Natural killer cell (primary cell): ENCODE results near the gene IFI35. TPM values are rescaled to one million over a fixed set of nuclear protein-coding genes. Genes with fewer than 3 reads are reported as not detected.
A peak's percentile ranks its signal among the peaks of the same experiment; 100 is the strongest.

ENCODE experiments used
- ATAC-seq, 3 donors: fragments of 150-1000 bp in 2 of 3; fragments of 200-7000 bp in 1 of 3; cut with Tn5 transposase; 1 replicate in 1 of 3; 2 replicates in 2 of 3; pipeline ENCODE4 v1.10.0; 2021; ENCODE audit warnings: mild to moderate bottlenecking in 2 of 3, moderate library complexity in 2 of 3
- DNase-seq, 2 donors: peaks; one replicate each; pipeline versions ENCODE4 v3.0.0 to v3.0.0-alpha.2; 2013 to 2021; ENCODE audit warnings: mixed read lengths in 1 of 2
- H3K27ac ChIP-seq: one replicate; pipeline ENCODE4 v1.5.1; 2013; ENCODE audit warnings: mild to moderate bottlenecking, low read length
- H3K27me3 ChIP-seq: one replicate; pipeline ENCODE4 v1.6.1; 2013; ENCODE audit warnings: low read length; ENCODE audit not compliant: control insufficient read depth, insufficient read depth
- H3K36me3 ChIP-seq: one replicate; pipeline ENCODE4 v1.6.1; 2013; ENCODE audit warnings: low read length; ENCODE audit not compliant: control insufficient read depth, insufficient read depth
- H3K4me1 ChIP-seq: one replicate; pipeline ENCODE4 v1.6.1; 2013; ENCODE audit warnings: low read length; ENCODE audit not compliant: control insufficient read depth, insufficient read depth
- H3K4me3 ChIP-seq: one replicate; pipeline ENCODE4 v1.5.1; 2013; ENCODE audit warnings: low read length
- H3K9me3 ChIP-seq: one replicate; pipeline ENCODE4 v1.6.1; 2013; ENCODE audit warnings: low read length; ENCODE audit not compliant: control insufficient read depth, insufficient read depth
- H3K27ac Mint-ChIP-seq, 2 donors: one replicate each; pipeline ENCODE4 v1.8.0; 2022; ENCODE audit warnings: mild to moderate bottlenecking in 2 of 2, mixed read lengths in 2 of 2, moderate library complexity in 1 of 2
- H3K27me3 Mint-ChIP-seq, 2 donors: one replicate each; pipeline ENCODE4 v1.8.0; 2022; ENCODE audit warnings: low read depth in 2 of 2, mixed read lengths in 2 of 2
- H3K36me3 Mint-ChIP-seq: one replicate; pipeline ENCODE4 v1.8.0; 2022; ENCODE audit warnings: mixed read lengths
- H3K4me1 Mint-ChIP-seq, 2 donors: one replicate each; pipeline ENCODE4 v1.8.0; 2022; ENCODE audit warnings: mixed read lengths in 2 of 2
- H3K4me3 Mint-ChIP-seq: one replicate; pipeline ENCODE4 v1.8.0; 2022; ENCODE audit warnings: mild to moderate bottlenecking, moderate library complexity, mixed read lengths
- H3K9me3 Mint-ChIP-seq, 2 donors: one replicate each; pipeline ENCODE4 v1.8.0; 2022; ENCODE audit warnings: mixed read lengths in 2 of 2
- WGBS: methylation state at CpG from one replicate; pipeline ENCODE4 v1.1.7; 2013; ENCODE audit warnings: missing lambda C conversion rate; ENCODE audit not compliant: insufficient coverage; 5-methylcytosine and 5-hydroxymethylcytosine counted together
- intact Hi-C: fragments of 100-400 bp; cut with micrococcal nuclease; formaldehyde crosslinking; loops from one replicate; pipeline ENCODE4 v1.14.2; 2022
- total RNA-seq, 4 donors: library from RNA; stranded (reverse); fragments of 120-200 nt in 1 of 4; gene quantifications; one replicate each; pipeline versions ENCODE4 v1.2.3 to v1.2.4, GENCODE V29; 2013 to 2022
- TF ChIP-seq, protein P1 (sequence below): fragments of 200-600 bp; IDR thresholded peaks from one replicate; pipeline ENCODE4 v1.8.0; 2022; ENCODE audit warnings: antibody characterized with exemption

IFI35 gene
- total RNA-seq, 3 donors from 2014 or later (not counting 1 experiment from before 2014, with no cell fraction given) = 50.0 to 66.8 (median 59.4) TPM

DNA sequence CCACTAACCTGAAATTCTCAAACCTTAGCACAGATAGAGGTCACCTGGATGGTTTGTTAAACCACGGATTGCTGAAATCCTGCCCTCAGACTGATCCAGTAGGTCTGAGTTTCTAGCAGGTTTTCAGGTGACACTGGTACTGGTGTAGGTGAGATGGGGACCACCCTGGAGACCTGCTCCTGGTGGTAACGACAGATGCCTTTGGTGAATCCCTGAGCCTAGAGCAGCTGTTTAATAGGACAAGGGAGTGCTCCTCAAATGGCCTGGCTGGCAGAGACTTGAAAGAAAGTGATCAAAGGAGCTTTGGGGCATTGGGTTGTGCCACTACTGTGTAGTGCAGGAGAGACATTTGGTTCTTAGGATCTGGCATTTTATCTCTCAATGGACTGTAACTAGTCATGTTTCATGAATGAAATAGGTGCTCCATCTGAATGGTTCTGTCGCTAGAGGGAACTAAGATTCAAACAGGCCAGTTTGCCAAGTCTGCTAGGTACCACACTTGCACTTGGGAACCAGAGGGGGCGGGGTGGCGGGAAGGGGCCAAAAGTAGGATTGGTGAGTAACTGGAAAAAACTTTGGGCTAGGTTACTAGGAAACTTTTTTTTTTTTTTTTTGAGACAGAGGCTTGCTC lies 2.9 kb upstream of the IFI35 start:
- no peak for DNase-seq
- intact Hi-C loops = no loop called here
- no peak overlapping the region for H3K4me3 Mint-ChIP-seq

DNA sequence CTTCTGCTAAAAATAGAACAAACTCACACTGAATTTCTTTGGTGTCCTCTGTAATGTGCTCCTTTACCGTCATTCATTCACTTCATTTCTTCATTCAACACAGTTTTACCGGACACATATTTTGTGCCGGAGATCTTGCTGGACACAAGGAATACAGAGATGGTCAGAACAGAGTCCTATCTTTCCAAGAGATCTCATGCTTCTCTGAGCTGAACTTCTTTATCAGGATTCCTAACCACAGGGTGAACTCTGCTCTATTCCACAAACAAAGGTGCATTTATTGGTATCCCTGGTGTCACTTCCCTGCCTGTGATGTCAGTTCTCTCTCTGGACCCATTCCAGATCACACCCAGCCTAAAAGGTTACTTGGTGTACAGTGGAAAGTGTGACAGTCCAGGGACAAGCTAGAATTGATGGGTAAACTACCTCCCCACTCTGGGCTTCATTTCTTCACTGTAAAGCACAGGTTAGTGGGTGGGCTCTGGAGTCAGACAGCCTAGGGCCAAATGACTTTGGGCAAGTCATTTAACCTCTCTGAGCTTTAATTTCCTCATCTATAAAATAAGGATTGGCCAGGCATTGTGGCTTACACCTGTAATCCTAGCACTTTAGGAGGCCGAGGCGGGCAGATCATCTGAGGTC lies 4.2 kb downstream of the IFI35 start:
- Histone ChIP-seq H3K27ac (no peak overlapping the region), H3K4me1 (peaks cover 22% of the 10 kb centered on the region), H3K4me3 (no peak overlapping the region), H3K27me3 (no peaks in the 10 kb centered on the region), H3K9me3 (no peaks in the 10 kb centered on the region), H3K36me3 (peaks cover 29% of the 10 kb centered on the region)
- TF ChIP-seq, protein P1, sequence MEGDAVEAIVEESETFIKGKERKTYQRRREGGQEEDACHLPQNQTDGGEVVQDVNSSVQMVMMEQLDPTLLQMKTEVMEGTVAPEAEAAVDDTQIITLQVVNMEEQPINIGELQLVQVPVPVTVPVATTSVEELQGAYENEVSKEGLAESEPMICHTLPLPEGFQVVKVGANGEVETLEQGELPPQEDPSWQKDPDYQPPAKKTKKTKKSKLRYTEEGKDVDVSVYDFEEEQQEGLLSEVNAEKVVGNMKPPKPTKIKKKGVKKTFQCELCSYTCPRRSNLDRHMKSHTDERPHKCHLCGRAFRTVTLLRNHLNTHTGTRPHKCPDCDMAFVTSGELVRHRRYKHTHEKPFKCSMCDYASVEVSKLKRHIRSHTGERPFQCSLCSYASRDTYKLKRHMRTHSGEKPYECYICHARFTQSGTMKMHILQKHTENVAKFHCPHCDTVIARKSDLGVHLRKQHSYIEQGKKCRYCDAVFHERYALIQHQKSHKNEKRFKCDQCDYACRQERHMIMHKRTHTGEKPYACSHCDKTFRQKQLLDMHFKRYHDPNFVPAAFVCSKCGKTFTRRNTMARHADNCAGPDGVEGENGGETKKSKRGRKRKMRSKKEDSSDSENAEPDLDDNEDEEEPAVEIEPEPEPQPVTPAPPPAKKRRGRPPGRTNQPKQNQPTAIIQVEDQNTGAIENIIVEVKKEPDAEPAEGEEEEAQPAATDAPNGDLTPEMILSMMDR = no peak
- no peak overlapping the region for H3K4me3 Mint-ChIP-seq
- peaks cover 14 to 27% of the 10 kb centered on the region in 2 donors for H3K4me1 Mint-ChIP-seq
- H3K9me3 Mint-ChIP-seq = no peaks in the 10 kb centered on the region
- ATAC-seq (no peak), DNase-seq (no peak)
- intact Hi-C loops = no loop called here
- peak overlapping the region; percentile 6 to 37 for H3K27ac Mint-ChIP-seq
- H3K36me3 Mint-ChIP-seq = no peaks in the 10 kb centered on the region
- 98% methylated on average over 5 of the region's 5 CpGs for WGBS
- no peaks in the 10 kb centered on the region for H3K27me3 Mint-ChIP-seq

More for the DNA sequence above, 2.9 kb upstream of the IFI35 start:
- peak overlapping the region in 1 of 2 donors; percentile 38 for H3K27ac Mint-ChIP-seq
- H3K36me3 ChIP-seq = peaks cover 32% of the 10 kb centered on the region
- no peaks in the 10 kb centered on the region for H3K9me3 Mint-ChIP-seq
- peaks cover 22 to 26% of the 10 kb centered on the region in 2 donors for H3K4me1 Mint-ChIP-seq
- no peaks in the 10 kb centered on the region for H3K9me3 ChIP-seq
- no peak overlapping the region for H3K4me3 ChIP-seq
- H3K36me3 Mint-ChIP-seq = no peaks in the 10 kb centered on the region
- TF ChIP-seq, protein P1 = no peak
- no peaks in the 10 kb centered on the region for H3K27me3 ChIP-seq
- 90% methylated on average over 5 of the region's 5 CpGs for WGBS
- peaks cover 27% of the 10 kb centered on the region for H3K4me1 ChIP-seq
- no peaks in the 10 kb centered on the region for H3K27me3 Mint-ChIP-seq
- no peak overlapping the region for H3K27ac ChIP-seq
- ATAC-seq = no peak

DNA sequence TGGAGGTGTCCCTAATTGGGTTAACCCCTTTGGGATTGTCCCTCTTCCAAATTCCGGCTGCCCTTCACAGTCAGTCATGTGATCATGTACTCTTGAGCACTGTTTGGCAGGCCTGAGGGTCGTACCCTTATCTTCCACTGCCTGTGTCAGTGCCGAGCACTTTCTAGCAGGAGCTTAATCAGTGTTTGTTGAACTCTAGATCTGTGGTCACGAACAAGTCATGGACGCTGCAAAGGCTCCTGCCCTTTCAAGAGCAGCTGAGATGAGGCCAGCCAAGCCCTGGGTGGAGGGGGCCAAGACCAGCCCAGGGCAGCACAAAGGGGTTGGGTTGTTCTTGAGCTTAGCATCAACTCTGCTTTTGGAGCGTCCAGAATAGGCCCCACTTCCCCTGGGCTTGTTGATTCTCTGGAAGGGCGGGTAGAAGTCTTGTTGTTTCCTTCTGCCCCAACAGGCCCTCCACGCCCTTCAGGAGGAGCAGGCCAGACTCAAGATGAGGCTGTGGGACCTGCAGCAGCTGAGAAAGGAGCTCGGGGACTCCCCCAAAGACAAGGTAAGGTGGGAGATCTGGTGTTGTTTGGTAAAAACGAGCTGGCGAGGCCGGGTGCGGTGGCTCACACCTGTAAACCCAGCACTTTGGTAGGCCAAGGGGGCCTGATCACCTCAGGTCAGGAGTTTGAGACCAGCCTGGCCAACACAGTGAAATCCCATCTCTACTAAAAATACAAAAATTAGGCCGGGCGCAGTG lies 5.3 kb downstream of the IFI35 start:
- WGBS = 91% methylated on average over 15 of the region's 15 CpGs
- Histone ChIP-seq H3K27me3 (no peaks in the 10 kb centered on the region), H3K4me3 (no peak overlapping the region), H3K4me1 (peaks cover 16% of the 10 kb centered on the region), H3K9me3 (no peaks in the 10 kb centered on the region), H3K36me3 (peaks cover 29% of the 10 kb centered on the region), H3K27ac (no peak overlapping the region)
- Mint-ChIP-seq H3K27ac (peak overlapping the region; percentile 11 to 71), H3K4me3 (no peak overlapping the region), H3K27me3 (no peaks in the 10 kb centered on the region), H3K4me1 (peaks cover 8 to 20% of the 10 kb centered on the region in 2 donors), H3K36me3 (no peaks in the 10 kb centered on the region), H3K9me3 (no peaks in the 10 kb centered on the region)
- ATAC-seq = no peak
- TF ChIP-seq, protein P1 = no peak
- DNase-seq = no peak
- intact Hi-C loops = no loop called here
